ENCODE data around the gene CRABP1.

- TF ChIP-seq POLR2AphosphoS5 (IDR thresholded peaks at IDR 0.05; ENCODE audit: low read depth, low read length), result no peak
- TF ChIP-seq REST (IDR thresholded peaks at IDR 0.05; ENCODE audit: insufficient read depth in 1 of 2, low read depth in 2 of 2, low read length in 2 of 2), result no peak
- TF ChIP-seq SIN3A (IDR thresholded peaks at IDR 0.05; ENCODE audit: borderline replicate concordance, insufficient read depth, low read length), result no peak
- TF ChIP-seq TAF1 (IDR thresholded peaks at IDR 0.05; ENCODE audit: borderline replicate concordance, insufficient read depth, low read length), result no peak
Measured at GRCh38 chr15:78327466-78327865, 12.7 kb upstream of the CRABP1 start.
